ENCODE results near the gene AIG1. TPM values are rescaled to one million over a fixed set of nuclear protein-coding genes. Genes with fewer than 3 reads are reported as not detected.
"Not testable (repeated sequence)": the region's sequence is repeated elsewhere in the genome, so short reads cannot be mapped to it uniquely, and the experiment has no call there.

The AIG1 gene
- total RNA-seq, 2 donors from 2014 or later, result 41.3 to 67.0 TPM

DNA sequence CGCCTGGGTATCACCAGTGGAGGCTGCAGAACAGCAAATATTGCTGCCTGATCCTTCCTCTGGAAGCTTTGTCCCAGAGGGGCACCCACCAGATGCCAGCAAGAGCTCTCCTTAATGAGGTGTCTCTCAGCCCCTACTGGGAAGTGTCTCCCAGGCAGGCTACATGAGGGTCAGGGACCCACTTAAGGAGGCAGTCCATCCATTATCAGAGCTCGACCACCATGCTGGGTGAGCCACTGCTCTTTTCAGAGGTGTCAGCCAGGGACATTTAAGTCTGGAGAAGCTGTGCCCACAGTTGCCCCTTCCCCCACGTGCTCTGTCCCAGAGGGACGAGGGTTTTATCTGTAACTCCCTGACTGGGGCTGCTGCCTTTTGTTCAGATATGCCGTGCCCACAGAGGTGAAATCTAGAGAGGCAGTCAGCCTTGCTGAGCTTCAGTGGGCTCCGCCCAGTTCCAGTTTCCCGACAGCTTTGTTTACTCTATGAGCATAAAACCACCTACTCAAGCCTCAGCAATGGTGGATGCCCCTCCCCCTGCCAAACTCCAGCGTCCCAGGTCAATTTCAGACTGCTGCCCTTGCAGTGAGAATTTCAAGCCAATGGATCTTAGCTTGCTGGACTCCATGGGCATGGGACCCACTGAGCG lies 25.9 kb upstream of the AIG1 start:
- H3K9me3 ChIP-seq, result no peaks in the 10 kb centered on the region
- H3K27me3 ChIP-seq (replicated peaks; ENCODE audit: insufficient read depth), result no peaks in the 10 kb centered on the region
- H3K36me3 ChIP-seq, result no peaks in the 10 kb centered on the region
- intact Hi-C loops (cut with DNase I), result no loop called here
- WGBS, result 67% methylated on average over 9 of the region's 9 CpGs
- no peak for DNase-seq (ENCODE audit: low spot score)
- H3K4me3 ChIP-seq, result no peak overlapping the region
- TF ChIP-seq POLR2AphosphoS5 (IDR thresholded peaks at IDR 0.05) (no peak), POLR2A (IDR thresholded peaks at IDR 0.05) (no peak), CTCF (IDR thresholded peaks at IDR 0.05) (no peak)
- H3K4me1 ChIP-seq (replicated peaks), result no peaks in the 10 kb centered on the region
- H3K27ac ChIP-seq, result no peak overlapping the region

DNA sequence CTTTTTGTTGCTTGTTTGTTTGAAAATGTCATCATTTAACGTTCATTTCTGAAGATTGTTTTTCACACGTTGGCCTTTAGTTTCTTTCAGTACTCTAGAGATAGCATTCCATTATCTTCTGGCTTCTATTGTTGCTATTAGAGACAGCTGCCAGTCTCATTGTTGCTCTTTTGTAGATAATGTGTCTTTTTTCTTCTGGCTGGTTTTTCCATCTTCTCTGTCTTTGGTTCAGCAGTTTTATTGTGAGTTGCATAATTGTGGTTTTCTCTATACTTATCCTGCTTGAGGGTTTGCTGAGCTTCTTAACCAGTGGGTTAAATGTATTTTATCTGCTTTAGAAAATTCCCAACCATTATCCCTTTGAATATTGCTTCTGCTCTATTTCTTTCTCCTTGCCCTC lies 23.2 kb upstream of the AIG1 start:
- no peak for DNase-seq (ENCODE audit: low spot score)
- intact Hi-C loops (cut with DNase I), result no loop called here
- Histone ChIP-seq H3K4me1 (replicated peaks) (no peaks in the 10 kb centered on the region), H3K4me3 (no peak overlapping the region), H3K36me3 (no peaks in the 10 kb centered on the region), H3K27me3 (replicated peaks; ENCODE audit: insufficient read depth) (no peaks in the 10 kb centered on the region), H3K9me3 (no peaks in the 10 kb centered on the region), H3K27ac (no peak overlapping the region)
- no peak for TF ChIP-seq CTCF (IDR thresholded peaks at IDR 0.05)
- no peak for TF ChIP-seq POLR2A (IDR thresholded peaks at IDR 0.05)
- TF ChIP-seq POLR2AphosphoS5 (IDR thresholded peaks at IDR 0.05), result no peak
- WGBS, result 50% methylated on average over 2 of the region's 2 CpGs

- intact Hi-C loops (cut with DNase I), result no loop called here
- TF ChIP-seq POLR2AphosphoS5 (IDR thresholded peaks at IDR 0.05) (no peak), POLR2A (IDR thresholded peaks at IDR 0.05) (no peak), CTCF (IDR thresholded peaks at IDR 0.05) (no peak)
- Histone ChIP-seq H3K27me3 (replicated peaks; ENCODE audit: insufficient read depth) (no peaks in the 10 kb centered on the region), H3K4me3 (no peak overlapping the region), H3K9me3 (no peaks in the 10 kb centered on the region), H3K36me3 (no peaks in the 10 kb centered on the region), H3K27ac (no peak overlapping the region), H3K4me1 (replicated peaks) (no peaks in the 10 kb centered on the region)
- no peak for DNase-seq (ENCODE audit: low spot score)
Observed at GRCh38 chr6:143038833-143039232, 21.9 kb upstream of the AIG1 start.

DNA sequence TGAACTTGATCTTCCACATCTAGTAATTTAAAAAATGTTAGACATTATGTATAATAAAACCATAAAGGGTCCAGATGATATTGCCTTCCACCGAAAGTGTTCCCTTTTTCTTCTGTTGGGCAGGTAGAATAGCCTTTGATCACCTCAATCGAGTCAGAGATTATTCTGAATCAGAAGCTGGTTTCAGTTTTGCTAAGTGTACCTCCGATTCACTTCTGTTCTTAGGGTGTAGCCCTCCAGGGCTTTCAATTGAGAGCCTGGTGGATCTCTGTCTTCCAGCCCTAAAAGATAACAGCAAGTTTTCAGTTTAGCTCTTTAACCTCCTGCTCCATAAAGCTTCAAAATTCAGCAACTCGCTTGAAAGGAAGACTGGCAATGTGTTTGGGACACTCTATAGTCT lies 21.1 kb upstream of the AIG1 start:
- no peaks in the 10 kb centered on the region for H3K36me3 ChIP-seq
- H3K4me1 ChIP-seq (replicated peaks), result no peaks in the 10 kb centered on the region
- no peak overlapping the region for H3K4me3 ChIP-seq
- DNase-seq (ENCODE audit: low spot score), result no peak
- H3K27me3 ChIP-seq (replicated peaks; ENCODE audit: insufficient read depth), result no peaks in the 10 kb centered on the region
- H3K27ac ChIP-seq, result no peak overlapping the region
- H3K9me3 ChIP-seq, result no peaks in the 10 kb centered on the region
- TF ChIP-seq CTCF (IDR thresholded peaks at IDR 0.05) (no peak), POLR2AphosphoS5 (IDR thresholded peaks at IDR 0.05) (no peak), POLR2A (IDR thresholded peaks at IDR 0.05) (no peak)
- intact Hi-C loops (cut with DNase I), result no loop called here
- 84% methylated on average over 4 of the region's 4 CpGs for WGBS

DNA sequence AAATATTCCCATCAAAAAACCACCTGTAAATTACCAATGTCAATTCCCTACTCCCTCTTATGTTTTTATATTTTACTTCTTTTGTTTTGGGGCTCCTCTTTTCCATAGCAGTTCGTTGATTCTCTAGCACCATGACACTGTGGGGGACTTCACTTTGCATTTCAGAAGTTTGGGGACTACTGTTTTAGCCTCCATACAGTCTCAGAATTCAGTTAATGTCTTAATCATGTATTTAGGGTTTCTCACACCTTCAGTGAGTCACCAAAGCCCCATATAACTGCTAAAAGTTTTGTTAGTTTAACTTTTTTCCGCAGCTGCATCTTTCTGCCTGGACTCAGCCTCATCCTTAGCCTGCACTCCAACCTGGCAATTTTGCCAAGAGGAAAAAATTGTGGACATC lies 20.7 kb upstream of the AIG1 start:
- H3K4me1 ChIP-seq (replicated peaks), result no peaks in the 10 kb centered on the region
- no peak for TF ChIP-seq POLR2A (IDR thresholded peaks at IDR 0.05)
- no peak for TF ChIP-seq POLR2AphosphoS5 (IDR thresholded peaks at IDR 0.05)
- TF ChIP-seq CTCF (IDR thresholded peaks at IDR 0.05), result no peak
- H3K27me3 ChIP-seq (replicated peaks; ENCODE audit: insufficient read depth), result no peaks in the 10 kb centered on the region
- H3K27ac ChIP-seq, result no peak overlapping the region
- no peaks in the 10 kb centered on the region for H3K9me3 ChIP-seq
- no peak for DNase-seq (ENCODE audit: low spot score)
- no peaks in the 10 kb centered on the region for H3K36me3 ChIP-seq
- intact Hi-C loops (cut with DNase I), result no loop called here
- no peak overlapping the region for H3K4me3 ChIP-seq
- WGBS, result 80% methylated on average over 2 of the region's 2 CpGs

DNA sequence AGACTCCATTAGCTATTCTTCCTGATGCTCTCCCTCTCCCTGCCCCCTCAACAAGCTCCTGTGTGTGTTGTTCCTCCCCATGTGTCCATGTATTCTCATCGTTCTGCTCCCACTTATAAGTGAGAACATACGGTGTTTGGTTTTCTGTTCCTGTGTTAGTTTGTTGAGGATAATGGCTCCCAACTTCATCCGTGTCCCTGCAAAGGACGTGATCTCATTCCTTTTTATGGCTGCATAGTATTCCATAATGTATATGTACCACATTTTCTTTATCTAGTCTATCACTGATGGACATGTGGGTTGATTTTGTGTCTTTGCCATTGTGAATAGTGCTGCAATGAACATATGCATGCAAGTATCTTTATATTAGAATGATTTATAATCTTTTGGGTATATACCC lies 16.3 kb upstream of the AIG1 start:
- H3K27me3 ChIP-seq (replicated peaks; ENCODE audit: insufficient read depth); H3K27ac ChIP-seq; DNase-seq (ENCODE audit: low spot score); H3K36me3 ChIP-seq; intact Hi-C loops (cut with DNase I); H3K4me3 ChIP-seq; H3K9me3 ChIP-seq; H3K4me1 ChIP-seq (replicated peaks): not testable (repeated sequence)
- WGBS, result 97% methylated on average over 4 of the region's 4 CpGs
